Bronchial epithelial cell (primary cell): ENCODE data around the gene SMIM12. TPM values are rescaled to one million over a fixed set of nuclear protein-coding genes. Genes with fewer than 3 reads are reported as not detected.

ENCODE experiments used
- DNase-seq: peaks from one replicate; pipeline ENCODE4 v3.0.0-alpha.2; 2010; ENCODE audit warnings: low read depth
- FAIRE-seq: peaks from 2 replicates; lab custom pipeline; 2011; peaks lifted over from hg19 to GRCh38; lab: Jason Lieb, UNC
- H3K27me3 ChIP-seq: 2 replicates; pipeline ENCODE4 v1.5.1; 2011; ENCODE audit warnings: low read length; ENCODE audit not compliant: control insufficient read depth, insufficient read depth
- H3K36me3 ChIP-seq: 2 replicates; pipeline ENCODE4 v1.5.1; 2011; ENCODE audit warnings: low read length; ENCODE audit not compliant: control insufficient read depth, insufficient read depth
- H3K4me3 ChIP-seq: 2 replicates; pipeline ENCODE4 v1.5.1; 2011; ENCODE audit warnings: mild to moderate bottlenecking, low read depth, low read length, control low read depth
- total RNA-seq: library from RNA; depleted of rRNA; stranded (reverse); fragments of >200 nt; gene quantifications from 2 replicates; pipeline ENCODE4 v1.2.1, GENCODE V29; 2014
- TF ChIP-seq, protein P1 (sequence below): IDR thresholded peaks from 2 replicates; pipeline ENCODE4 v1.5.1; 2011; ENCODE audit warnings: mild to moderate bottlenecking, moderate library complexity, low read length, control low read depth, inconsistent platforms; ENCODE audit not compliant: insufficient read depth, severe bottlenecking

Gene SMIM12
- total RNA-seq, 1 donor from 2014 or later: 34.8 TPM

DNA sequence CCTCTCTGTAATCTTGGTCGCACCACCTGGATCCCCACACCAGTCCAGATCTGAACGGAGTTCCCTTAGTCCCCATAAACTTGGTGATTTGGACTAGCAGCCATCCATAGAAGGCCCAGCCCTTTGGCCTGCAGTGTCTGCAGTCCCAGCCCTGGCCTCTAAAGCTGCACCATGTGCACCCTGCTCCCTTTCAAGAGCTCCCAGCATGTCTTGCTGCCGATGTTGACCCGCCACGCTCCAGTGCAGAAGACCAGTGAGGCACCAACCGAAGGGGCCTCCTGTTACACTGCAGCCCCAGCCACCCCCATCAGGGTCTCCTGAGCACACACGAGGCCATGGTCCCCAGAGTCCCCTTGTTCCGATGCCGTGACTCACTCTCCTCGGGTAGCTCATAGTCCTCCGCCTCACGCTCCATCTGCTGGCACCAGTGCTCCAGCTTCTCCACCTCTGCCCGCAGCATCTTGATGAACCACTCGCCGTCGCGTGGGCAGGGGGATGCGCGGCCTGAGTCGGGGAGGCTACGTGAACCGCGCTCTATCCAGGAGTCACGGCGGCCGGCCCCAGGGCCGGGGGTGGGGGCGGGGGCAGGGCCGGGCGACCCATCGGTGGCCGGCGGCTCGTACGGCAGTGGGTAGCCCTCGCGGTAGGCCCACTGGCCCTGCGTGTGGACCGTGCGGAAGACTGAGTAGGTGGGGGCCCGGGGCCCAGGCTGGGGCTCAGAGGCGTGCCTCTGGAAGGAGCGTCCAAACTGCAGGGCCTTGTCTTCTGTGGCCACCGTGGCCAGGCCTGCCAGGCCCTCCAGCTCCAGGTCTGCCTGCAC, 8.9 kb upstream of the SMIM12 start:
- Histone ChIP-seq H3K27me3 (peaks cover 2% of the 10 kb centered on the region), H3K4me3 (no peak overlapping the region), H3K36me3 (no peaks in the 10 kb centered on the region)
- TF ChIP-seq, protein P1, sequence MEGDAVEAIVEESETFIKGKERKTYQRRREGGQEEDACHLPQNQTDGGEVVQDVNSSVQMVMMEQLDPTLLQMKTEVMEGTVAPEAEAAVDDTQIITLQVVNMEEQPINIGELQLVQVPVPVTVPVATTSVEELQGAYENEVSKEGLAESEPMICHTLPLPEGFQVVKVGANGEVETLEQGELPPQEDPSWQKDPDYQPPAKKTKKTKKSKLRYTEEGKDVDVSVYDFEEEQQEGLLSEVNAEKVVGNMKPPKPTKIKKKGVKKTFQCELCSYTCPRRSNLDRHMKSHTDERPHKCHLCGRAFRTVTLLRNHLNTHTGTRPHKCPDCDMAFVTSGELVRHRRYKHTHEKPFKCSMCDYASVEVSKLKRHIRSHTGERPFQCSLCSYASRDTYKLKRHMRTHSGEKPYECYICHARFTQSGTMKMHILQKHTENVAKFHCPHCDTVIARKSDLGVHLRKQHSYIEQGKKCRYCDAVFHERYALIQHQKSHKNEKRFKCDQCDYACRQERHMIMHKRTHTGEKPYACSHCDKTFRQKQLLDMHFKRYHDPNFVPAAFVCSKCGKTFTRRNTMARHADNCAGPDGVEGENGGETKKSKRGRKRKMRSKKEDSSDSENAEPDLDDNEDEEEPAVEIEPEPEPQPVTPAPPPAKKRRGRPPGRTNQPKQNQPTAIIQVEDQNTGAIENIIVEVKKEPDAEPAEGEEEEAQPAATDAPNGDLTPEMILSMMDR: no peak
- FAIRE-seq: no peak
- no peak for DNase-seq

DNA sequence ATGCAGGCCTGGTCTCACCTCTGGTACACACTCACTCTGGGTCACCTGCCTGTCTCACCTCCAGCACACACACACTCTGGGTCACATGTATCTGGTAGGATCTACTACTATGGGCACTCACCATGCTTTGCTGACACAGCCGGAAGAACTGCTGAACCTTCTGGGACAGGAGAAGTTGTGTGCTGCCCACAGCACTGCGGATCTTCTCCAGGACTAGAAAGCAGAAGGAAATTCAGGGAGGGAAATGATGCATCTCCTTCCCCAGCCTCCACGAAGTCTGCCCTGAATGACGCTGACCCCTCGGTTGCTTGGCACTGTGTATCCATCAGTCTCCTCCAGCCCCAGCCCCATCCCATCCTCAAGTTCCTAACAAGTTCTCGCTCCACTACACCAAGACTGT, 7.9 kb upstream of the SMIM12 start:
- Histone ChIP-seq H3K4me3 (no peak overlapping the region), H3K36me3 (no peaks in the 10 kb centered on the region), H3K27me3 (peaks cover 2% of the 10 kb centered on the region)
- FAIRE-seq: no peak
- TF ChIP-seq, protein P1: no peak
- no peak for DNase-seq

DNA sequence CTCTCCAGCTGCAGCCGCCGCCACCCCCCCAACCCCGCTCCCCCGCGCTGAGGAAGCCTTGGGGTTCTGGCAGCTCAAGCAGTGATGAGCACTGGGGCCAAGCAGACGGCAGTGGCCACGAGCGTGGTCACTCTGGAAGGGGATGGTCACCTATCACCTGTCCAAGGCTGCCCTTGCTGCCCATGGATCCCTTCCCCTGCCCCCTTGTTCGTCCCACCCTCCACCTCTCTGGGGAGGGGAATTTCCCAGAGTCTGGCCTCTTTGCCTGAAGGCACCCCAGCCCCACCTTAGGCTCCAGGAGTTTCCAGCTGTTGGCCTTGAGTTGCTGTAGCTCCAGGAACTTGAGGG, 7.2 kb upstream of the SMIM12 start:
- TF ChIP-seq, protein P1: no peak
- peak overlapping the region; percentile 71 for H3K4me3 ChIP-seq
- DNase-seq (no peak), FAIRE-seq (no peak)
- no peaks in the 10 kb centered on the region for H3K36me3 ChIP-seq
- H3K27me3 ChIP-seq: peaks cover 2% of the 10 kb centered on the region

DNA sequence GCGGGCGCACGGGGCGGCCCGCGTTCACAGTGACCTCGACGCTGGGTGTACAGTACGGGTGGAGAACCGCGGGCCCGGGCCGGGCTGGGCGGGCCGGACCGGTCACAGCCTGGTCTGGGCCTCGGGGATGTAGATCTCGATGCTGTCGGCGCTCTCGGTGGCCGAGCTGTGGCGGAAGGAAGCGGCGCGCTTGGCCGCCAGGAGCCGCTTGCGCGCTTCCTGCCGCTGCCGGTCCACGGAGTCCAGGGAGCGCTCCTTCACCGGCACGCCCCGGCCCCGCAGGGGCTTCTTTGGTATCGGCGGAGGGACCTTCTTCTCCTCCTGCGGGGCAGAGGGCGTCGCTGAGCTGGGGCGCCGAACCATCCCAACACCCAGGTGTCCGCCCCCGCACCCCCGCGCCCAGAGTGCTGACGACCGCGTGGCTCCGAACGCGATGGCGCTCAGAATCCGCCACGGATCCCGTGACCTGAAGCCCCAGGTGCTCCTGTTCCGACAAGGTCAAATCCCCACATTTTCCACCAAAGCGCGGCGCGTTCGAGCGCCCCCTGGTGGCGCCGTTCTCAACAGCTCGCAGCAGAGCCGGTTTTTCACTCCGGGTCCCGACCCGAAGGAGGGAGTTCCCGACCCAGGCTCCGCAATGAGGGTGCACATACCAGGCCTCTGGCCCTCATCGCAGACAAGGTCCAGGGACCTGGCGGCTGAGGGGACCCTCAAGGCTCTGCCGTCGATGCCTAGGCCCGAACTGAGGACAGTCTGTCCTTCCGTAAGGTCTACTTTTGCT, 6.6 kb upstream of the SMIM12 start:
- H3K36me3 ChIP-seq: no peaks in the 10 kb centered on the region
- peaks cover 2% of the 10 kb centered on the region for H3K27me3 ChIP-seq
- TF ChIP-seq, protein P1: peak; percentile 97
- H3K4me3 ChIP-seq: peak overlapping the region; percentile 71
- peak; percentile 45 for DNase-seq
- FAIRE-seq: peak; percentile 72

DNA sequence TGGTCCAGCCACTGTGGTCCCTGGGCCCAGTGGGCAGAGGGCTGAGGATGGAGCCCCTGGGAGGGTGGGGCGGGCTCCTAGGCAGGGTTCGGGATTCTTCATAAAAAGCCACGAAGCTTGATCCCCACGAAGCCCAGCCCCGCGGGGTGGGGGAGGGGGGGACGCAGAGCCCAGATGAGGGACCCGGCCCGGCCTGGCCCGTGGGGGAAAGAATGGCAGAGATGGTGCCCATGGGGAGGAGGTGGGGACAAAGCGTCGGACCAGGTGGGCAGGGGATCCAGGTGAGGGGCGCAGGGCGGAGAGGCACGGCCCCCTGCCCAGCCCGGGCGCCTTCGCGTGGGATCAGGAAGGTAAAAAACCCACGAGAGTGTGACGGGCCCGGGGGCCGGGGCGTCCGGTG, 6.0 kb upstream of the SMIM12 start:
- H3K36me3 ChIP-seq: no peaks in the 10 kb centered on the region
- DNase-seq (no peak), FAIRE-seq (no peak)
- TF ChIP-seq, protein P1: no peak
- H3K27me3 ChIP-seq: peaks cover 2% of the 10 kb centered on the region
- peak overlapping the region; percentile 71 for H3K4me3 ChIP-seq
